MM.1S (cell line): ENCODE measurements around the gene ALKBH7.

ENCODE experiments used
- DNase-seq: peaks from one replicate; pipeline ENCODE4 v3.0.0-alpha.2; 2015
- H2AFZ ChIP-seq: fragments of 300-600 bp; sonication (generic); 2 replicates; pipeline ENCODE4 v1.6.0; 2016; ENCODE audit warnings: antibody characterized with exemption, low read length
- H3F3A ChIP-seq: fragments of 300-600 bp; sonication (generic); 2 replicates; pipeline ENCODE4 v1.6.1; 2016; ENCODE audit warnings: mild to moderate bottlenecking, antibody characterized with exemption, low read length, moderate library complexity, mixed read lengths; ENCODE audit not compliant: insufficient read depth
- H3K27ac ChIP-seq: fragments of 300-600 bp; sonication (generic); 2 replicates; pipeline ENCODE4 v1.5.1; 2016; ENCODE audit warnings: mild to moderate bottlenecking, low read length
- H3K27me3 ChIP-seq: fragments of 300-600 bp; sonication (generic); replicated peaks from 2 replicates; pipeline ENCODE4 v1.6.0; 2016; ENCODE audit warnings: low read length; ENCODE audit not compliant: insufficient read depth
- H3K36me3 ChIP-seq: fragments of 300-600 bp; sonication (generic); replicated peaks from 2 replicates; pipeline ENCODE4 v1.6.1; 2016; ENCODE audit warnings: mild to moderate bottlenecking, low read length, mixed read lengths; ENCODE audit not compliant: insufficient read depth
- H3K4me1 ChIP-seq: fragments of 300-600 bp; sonication (generic); 2 replicates; pipeline ENCODE4 v1.6.1; 2016; ENCODE audit warnings: low read length, mixed read lengths
- H3K4me2 ChIP-seq: fragments of 300-600 bp; sonication (generic); 2 replicates; pipeline ENCODE4 v1.6.0; 2016; ENCODE audit warnings: low read depth, low read length
- H3K4me3 ChIP-seq: fragments of 300-600 bp; sonication (generic); 2 replicates; pipeline ENCODE4 v1.5.1; 2016; ENCODE audit warnings: low read length, mixed read lengths
- H3K79me2 ChIP-seq: fragments of 300-600 bp; sonication (generic); 2 replicates; pipeline ENCODE4 v1.6.1; 2016; ENCODE audit warnings: mixed run types, low read length, mixed read lengths
- H3K9ac ChIP-seq: fragments of 300-600 bp; sonication (generic); 2 replicates; pipeline ENCODE4 v1.6.1; 2016; ENCODE audit warnings: low read length, mixed read lengths
- H3K9me2 ChIP-seq: fragments of 300-600 bp; sonication (generic); replicated peaks from 2 replicates; pipeline ENCODE4 v1.6.1; 2016; ENCODE audit warnings: mild to moderate bottlenecking, low read length, mixed read lengths; ENCODE audit not compliant: insufficient read depth
- H3K9me3 ChIP-seq: fragments of 300-600 bp; sonication (generic); replicated peaks from 2 replicates; pipeline ENCODE4 v1.6.1; 2016; ENCODE audit warnings: mild to moderate bottlenecking, low read length, mixed read lengths; ENCODE audit not compliant: insufficient read depth
- H4K20me1 ChIP-seq: fragments of 300-600 bp; sonication (generic); 2 replicates; pipeline ENCODE4 v1.6.1; 2016; ENCODE audit warnings: mild to moderate bottlenecking, low read length, moderate library complexity, mixed read lengths; ENCODE audit not compliant: insufficient read depth
- EZH2 ChIP-seq: fragments of 300-600 bp; sonication (generic); optimal IDR thresholded peaks from 2 replicates; pipeline ENCODE3; 2017; ENCODE audit warnings: low read depth, mild to moderate bottlenecking, antibody characterized with exemption, low read length, mixed read lengths
- EZH2phosphoT487 ChIP-seq: fragments of 300-600 bp; sonication (generic); IDR thresholded peaks from 2 replicates; pipeline ENCODE4 v1.6.1; 2018; ENCODE audit warnings: antibody characterized with exemption, low read length
- TF ChIP-seq, protein P1 (sequence below): fragments of 300-600 bp; sonication (generic); IDR thresholded peaks from 2 replicates; pipeline ENCODE4 v1.5.1; 2016; ENCODE audit warnings: antibody characterized with exemption, low read length, mixed read lengths

ALKBH7 gene

DNA sequence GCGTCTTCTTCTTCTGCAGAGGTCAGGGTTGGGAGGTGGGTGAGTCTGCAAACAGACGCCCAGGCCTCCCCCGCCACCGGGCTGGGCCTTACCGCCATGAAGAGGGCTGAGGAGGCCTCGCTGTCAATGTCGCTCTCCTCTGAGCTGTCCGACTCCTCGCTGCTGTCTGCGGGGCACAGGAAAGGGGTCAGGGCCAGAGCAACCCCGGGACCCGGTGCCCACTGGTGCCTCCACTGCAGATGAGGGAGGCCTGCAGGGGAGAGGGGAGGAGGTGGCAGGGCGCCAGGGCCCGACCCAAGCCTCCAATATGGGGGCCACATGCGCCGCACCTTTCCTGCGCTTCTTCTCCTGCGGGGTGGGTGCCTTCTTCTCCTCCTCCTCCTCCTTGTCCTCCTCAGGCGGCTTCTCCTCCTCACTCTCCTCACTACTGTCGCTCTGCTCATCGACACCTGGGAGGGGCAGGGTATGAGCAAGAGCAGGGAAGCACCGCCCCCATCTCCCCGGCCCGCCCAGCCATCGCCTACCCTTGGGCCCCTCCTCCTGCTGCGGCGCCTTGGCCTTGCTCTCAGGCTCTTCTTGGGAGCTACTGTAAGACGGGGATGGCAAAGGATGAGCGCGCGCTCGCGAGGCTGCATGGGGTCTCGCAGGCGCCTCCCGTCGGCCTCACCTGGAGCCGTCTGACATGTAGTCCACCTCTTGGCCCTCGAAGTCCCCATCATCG lies 8.6 kb downstream of the ALKBH7 start:
- H4K20me1 ChIP-seq, result no peaks in the 10 kb centered on the region
- no peak overlapping the region for H3K9ac ChIP-seq
- H3K4me3 ChIP-seq, result no peak overlapping the region
- DNase-seq, result no peak
- no peak overlapping the region for H3K4me2 ChIP-seq
- TF ChIP-seq, protein P1, sequence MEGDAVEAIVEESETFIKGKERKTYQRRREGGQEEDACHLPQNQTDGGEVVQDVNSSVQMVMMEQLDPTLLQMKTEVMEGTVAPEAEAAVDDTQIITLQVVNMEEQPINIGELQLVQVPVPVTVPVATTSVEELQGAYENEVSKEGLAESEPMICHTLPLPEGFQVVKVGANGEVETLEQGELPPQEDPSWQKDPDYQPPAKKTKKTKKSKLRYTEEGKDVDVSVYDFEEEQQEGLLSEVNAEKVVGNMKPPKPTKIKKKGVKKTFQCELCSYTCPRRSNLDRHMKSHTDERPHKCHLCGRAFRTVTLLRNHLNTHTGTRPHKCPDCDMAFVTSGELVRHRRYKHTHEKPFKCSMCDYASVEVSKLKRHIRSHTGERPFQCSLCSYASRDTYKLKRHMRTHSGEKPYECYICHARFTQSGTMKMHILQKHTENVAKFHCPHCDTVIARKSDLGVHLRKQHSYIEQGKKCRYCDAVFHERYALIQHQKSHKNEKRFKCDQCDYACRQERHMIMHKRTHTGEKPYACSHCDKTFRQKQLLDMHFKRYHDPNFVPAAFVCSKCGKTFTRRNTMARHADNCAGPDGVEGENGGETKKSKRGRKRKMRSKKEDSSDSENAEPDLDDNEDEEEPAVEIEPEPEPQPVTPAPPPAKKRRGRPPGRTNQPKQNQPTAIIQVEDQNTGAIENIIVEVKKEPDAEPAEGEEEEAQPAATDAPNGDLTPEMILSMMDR, result no peak
- TF ChIP-seq EZH2 (no peak), EZH2phosphoT487 (no peak)
- no peaks in the 10 kb centered on the region for H3K27me3 ChIP-seq
- H3K9me3 ChIP-seq, result no peaks in the 10 kb centered on the region
- H3K9me2 ChIP-seq, result no peaks in the 10 kb centered on the region
- H3K36me3 ChIP-seq, result no peaks in the 10 kb centered on the region; the same call in none of the 2 replicates
- H2AFZ ChIP-seq, result no peak overlapping the region
- 0 out of 2 replicates have a peak, but pooled peaks cover 2% of the 10 kb centered on the region for H3F3A ChIP-seq
- no peaks in the 10 kb centered on the region for H3K4me1 ChIP-seq
- no peaks in the 10 kb centered on the region for H3K79me2 ChIP-seq
- H3K27ac ChIP-seq, result no peak overlapping the region

DNA sequence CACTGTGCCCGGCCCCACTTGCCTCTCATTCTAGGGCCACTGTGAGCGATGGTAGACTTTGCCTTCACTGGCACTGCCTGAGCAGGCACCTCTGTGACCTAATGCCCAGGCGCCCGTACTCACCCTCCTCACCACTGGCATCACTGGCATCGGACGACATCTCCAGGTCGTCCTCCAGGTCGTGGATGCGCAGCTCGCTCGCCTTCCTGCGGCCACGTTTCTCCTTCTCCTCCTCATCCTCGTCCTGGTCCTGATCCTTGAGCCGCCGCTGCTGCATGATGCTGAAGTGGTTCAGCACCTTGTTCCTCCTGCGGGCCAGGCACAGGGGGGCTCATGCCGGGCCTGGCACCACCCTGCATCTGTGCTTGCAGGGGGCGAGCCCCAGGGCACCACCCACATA lies 10.6 kb downstream of the ALKBH7 start:
- Histone ChIP-seq H3K27ac (no peak overlapping the region), H3K9me2 (no peaks in the 10 kb centered on the region), H4K20me1 (no peaks in the 10 kb centered on the region), H3K4me1 (no peaks in the 10 kb centered on the region), H3F3A (no peaks in the 10 kb centered on the region), H3K9me3 (no peaks in the 10 kb centered on the region), H3K9ac (no peak overlapping the region), H3K36me3 (no peaks in the 10 kb centered on the region; the same call in none of the 2 replicates), H3K4me2 (no peak overlapping the region), H2AFZ (no peak overlapping the region), H3K27me3 (no peaks in the 10 kb centered on the region), H3K4me3 (no peak overlapping the region), H3K79me2 (no peaks in the 10 kb centered on the region)
- TF ChIP-seq EZH2phosphoT487, result no peak
- TF ChIP-seq, protein P1, result no peak
- no peak for TF ChIP-seq EZH2
- DNase-seq, result no peak

DNA sequence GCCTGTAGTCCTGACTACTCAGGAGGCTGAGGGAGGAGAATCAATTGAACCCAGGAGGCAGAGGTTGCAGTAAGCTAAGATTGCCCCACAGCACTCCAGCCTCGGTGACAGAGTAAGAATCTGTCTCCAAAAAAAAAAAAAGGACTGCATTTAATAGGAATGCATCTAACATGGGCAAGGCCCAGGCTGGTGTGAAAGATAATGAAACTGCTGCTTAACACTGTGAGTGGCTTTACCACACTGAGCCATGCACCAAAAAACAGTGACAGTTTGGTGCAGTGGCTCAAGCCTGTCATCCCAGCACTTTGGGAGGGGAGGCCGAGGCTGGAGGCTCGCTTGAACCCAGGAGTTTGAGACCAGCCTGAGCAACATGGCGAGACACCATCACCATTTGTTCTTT lies 11.8 kb downstream of the ALKBH7 start:
- Histone ChIP-seq H3K4me1 (no peaks in the 10 kb centered on the region), H3K9ac (no peak overlapping the region), H3K27me3 (no peaks in the 10 kb centered on the region), H3K36me3 (peaks cover 2% of the 10 kb centered on the region), H3K4me3 (no peak overlapping the region), H2AFZ (no peak overlapping the region), H3K9me2 (no peaks in the 10 kb centered on the region), H3K4me2 (no peak overlapping the region), H3K27ac (no peak overlapping the region), H3F3A (no peaks in the 10 kb centered on the region), H4K20me1 (no peaks in the 10 kb centered on the region), H3K79me2 (no peaks in the 10 kb centered on the region), H3K9me3 (no peaks in the 10 kb centered on the region)
- TF ChIP-seq, protein P1, result no peak
- TF ChIP-seq EZH2phosphoT487 (no peak), EZH2 (no peak)
- no peak for DNase-seq
